ENCODE measurements around the gene KIF4A.

DNA sequence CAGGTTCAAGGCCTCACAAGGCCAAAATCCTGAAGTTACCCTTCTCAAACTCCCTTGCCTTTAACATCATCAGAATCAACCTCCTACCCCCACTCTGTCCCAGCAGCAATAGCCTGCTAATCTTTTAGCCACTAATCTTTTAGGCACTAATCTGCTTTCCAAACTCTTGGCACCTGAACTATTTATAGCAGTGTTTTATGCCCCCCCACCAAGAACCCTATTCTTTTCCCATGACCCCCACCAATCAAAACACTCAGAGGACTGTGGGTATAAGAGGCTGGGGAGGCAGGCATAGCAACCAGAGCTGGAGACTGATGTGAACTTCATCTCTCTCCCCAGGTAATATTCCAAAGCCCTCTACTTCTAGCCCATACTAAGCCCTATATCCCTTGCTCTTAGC is 21.9 kb upstream of the KIF4A start, which contains the start of gene ARR3:
- no peak for TF ChIP-seq CTCF (IDR thresholded peaks at IDR 0.05)
- TF ChIP-seq POLR2A (IDR thresholded peaks at IDR 0.05), result no peak
